ENCODE results near the gene CENPB.
"Not testable (repeated sequence)": the region's sequence is repeated elsewhere in the genome, so short reads cannot be mapped to it uniquely, and the experiment has no call there.

CENPB gene, protein sequence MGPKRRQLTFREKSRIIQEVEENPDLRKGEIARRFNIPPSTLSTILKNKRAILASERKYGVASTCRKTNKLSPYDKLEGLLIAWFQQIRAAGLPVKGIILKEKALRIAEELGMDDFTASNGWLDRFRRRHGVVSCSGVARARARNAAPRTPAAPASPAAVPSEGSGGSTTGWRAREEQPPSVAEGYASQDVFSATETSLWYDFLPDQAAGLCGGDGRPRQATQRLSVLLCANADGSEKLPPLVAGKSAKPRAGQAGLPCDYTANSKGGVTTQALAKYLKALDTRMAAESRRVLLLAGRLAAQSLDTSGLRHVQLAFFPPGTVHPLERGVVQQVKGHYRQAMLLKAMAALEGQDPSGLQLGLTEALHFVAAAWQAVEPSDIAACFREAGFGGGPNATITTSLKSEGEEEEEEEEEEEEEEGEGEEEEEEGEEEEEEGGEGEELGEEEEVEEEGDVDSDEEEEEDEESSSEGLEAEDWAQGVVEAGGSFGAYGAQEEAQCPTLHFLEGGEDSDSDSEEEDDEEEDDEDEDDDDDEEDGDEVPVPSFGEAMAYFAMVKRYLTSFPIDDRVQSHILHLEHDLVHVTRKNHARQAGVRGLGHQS

DNA sequence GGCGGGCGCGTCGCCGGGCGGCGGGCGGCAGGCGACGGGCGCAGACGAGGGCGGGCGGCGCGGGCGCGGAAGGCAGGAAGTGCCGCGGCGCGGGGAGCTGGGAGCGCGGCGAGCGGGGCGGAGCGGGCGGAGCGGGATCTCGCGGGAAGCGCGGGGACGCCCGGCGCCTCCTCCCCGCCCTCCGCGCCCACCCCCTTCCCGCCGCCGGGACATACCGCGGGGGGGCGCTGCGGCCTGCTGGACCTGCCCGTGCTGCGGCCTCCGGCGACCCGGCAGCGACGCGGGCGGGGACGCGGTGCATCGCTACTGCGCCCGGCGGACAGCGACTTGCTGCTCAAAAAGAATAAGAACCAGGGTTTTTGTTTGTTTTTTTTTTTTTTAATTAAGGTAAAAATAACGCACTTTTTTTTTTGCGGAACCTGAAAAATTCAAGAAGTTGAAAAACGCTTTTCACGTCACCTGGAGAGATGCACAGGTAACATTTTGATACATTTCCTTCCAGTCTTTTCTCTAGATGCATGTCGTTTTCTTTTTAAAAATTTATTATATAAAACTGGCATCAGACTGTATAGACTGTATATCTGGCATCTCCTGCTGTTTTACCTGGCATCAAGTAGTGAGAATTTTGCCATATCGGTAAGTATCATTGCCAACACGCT is at the start of gene CENPB:
CENPB (minus strand) TSS at position 76 of the 659 bp plus-strand sequence. CDS start 257 bp downstream, outside the sequence.
- peak; percentile 84 for DNase-seq (ENCODE audit: low read depth)
- peak within 1 kb of the TSS; percentile 71 for H3K4me3 ChIP-seq (ENCODE audit: low read depth, low read length)

DNA sequence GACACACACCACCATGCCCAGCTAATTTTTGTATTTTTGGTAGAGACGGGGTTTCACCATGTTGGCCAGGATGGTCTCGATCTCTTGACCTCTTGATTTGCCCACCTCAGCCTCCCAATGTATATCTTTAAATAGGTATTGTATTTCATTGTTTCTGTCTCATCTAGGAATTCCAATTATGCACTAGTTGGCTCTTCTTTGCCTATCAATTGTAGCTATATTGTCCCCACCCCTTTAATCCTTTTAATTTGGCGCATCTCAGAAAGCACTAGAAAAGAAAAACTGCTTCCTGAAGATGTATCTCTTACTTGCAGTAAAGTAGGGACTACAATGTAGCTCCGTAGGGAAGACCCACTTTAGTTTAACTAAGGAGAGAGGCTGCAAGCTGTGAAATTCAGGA is 49.6 kb upstream of the CENPB start:
- DNase-seq (ENCODE audit: low read depth): no peak
- no peak for TF ChIP-seq CTCF (conservative IDR thresholded peaks at IDR 0.05; ENCODE audit: low read depth, low read length)
- no peak overlapping the region for H3K4me3 ChIP-seq (ENCODE audit: low read depth, low read length)

More for the DNA sequence above, at the start of gene CENPB:
- peak; percentile 43 for TF ChIP-seq CTCF (conservative IDR thresholded peaks at IDR 0.05; ENCODE audit: low read depth, low read length)

- not testable (repeated sequence) for DNase-seq (ENCODE audit: low read depth); H3K4me3 ChIP-seq (ENCODE audit: low read depth, low read length)
These were observed 43.4 kb upstream of the CENPB start for GRCh38 chr20:3829891-3830290.

DNA sequence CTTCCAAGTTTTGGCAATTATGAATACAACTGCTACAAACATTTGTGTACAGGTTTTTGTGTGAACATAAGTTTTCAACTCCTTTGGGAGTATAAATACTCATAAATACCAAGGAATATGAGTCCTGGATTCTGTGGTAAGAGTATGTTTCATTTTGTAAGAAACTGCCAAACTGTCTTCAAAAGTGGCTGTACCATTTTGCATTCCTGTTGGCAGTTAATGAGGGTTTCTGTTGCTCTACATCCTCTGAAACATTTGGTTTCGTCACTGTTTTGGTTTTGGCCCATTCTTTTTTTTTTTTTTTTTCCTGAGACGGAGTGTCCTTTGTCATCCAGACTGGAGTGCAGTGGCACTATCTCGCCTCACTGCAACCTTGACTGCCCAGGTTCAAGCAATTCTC is 42.3 kb upstream of the CENPB start:
- TF ChIP-seq CTCF (conservative IDR thresholded peaks at IDR 0.05; ENCODE audit: low read depth, low read length): no peak
- DNase-seq (ENCODE audit: low read depth): no peak
- H3K4me3 ChIP-seq (ENCODE audit: low read depth, low read length): no peak overlapping the region

DNA sequence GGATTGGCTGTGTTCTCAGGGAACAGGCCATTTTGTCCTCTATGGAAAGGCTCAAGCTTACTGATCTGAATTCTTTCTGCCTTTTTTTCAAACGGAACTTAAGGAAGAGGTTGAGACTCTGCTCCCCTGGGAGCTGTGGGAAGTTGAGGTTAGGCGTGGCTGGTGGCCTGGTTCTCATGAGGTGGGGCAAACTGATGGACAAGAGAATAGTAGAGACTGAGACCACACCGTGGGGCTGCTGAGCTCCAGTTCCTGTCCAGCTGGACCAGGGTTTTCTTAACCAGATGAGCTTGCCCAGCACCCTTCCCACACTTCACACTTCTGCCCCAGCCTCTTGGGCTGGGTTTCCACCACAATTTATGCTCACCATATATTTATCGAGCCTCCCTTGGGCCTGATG is 39.9 kb upstream of the CENPB start:
- no peak for DNase-seq (ENCODE audit: low read depth)
- TF ChIP-seq CTCF (conservative IDR thresholded peaks at IDR 0.05; ENCODE audit: low read depth, low read length): no peak
- H3K4me3 ChIP-seq (ENCODE audit: low read depth, low read length): no peak overlapping the region

DNA sequence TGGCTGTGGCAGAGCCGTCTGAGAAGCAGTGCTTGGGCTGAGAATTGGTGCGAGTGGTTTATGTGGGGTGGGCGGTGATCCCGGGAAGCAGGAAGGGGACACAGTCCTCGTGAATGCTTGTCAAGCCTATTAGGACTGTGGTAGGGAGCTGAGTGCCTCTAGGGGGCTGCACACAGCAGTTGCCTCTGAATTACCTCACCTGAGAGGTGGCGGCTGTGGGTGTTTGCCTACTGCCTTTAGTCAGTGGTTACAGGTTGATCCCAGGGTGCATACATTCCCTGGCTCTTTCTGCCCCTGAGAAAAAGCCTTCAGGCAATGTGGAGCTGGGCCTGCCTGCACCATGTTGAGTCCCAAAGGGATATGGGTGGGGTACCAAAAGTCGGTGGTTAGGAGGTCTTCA is 39.0 kb upstream of the CENPB start:
- no peak for DNase-seq (ENCODE audit: low read depth)
- no peak overlapping the region for H3K4me3 ChIP-seq (ENCODE audit: low read depth, low read length)
- no peak for TF ChIP-seq CTCF (conservative IDR thresholded peaks at IDR 0.05; ENCODE audit: low read depth, low read length)

DNA sequence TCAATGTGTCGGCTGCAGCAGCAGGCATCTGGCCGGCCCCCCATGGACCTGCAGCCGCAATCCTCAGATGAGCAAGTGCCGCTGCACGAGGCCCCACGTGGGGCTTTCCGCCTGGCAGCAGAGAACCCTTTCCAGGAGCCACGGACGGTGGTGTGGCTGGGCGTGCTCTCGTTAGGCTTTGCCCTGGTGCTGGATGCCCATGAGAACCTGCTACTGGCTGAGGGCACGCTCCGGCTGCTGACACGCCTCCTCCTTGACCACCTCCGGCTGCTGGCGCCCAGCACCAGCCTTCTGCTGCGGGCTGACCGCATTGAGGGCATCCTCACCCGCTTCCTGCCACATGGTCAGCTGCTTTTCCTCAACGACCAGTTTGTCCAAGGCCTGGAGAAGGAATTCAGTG is 37.3 kb upstream of the CENPB start:
- TF ChIP-seq CTCF (conservative IDR thresholded peaks at IDR 0.05; ENCODE audit: low read depth, low read length): no peak
- DNase-seq (ENCODE audit: low read depth): no peak
- no peak overlapping the region for H3K4me3 ChIP-seq (ENCODE audit: low read depth, low read length)

Measured in choroid plexus epithelial cell (primary cell).